Esophagus squamous epithelium (tissue), 4 donors: ENCODE results near the gene KCNH6.

Source experiments
- POLR2A ChIP-seq, 4 donors: fragments of 450-650 bp; IDR thresholded peaks; one replicate each; pipeline ENCODE4 v1.6.1; 2017; ENCODE audit warnings: antibody characterized with exemption in 4 of 4, mild to moderate bottlenecking in 4 of 4, moderate library complexity in 3 of 4
- TF ChIP-seq, protein P1 (sequence below), 6 experiments: fragments of 450-650 bp in 4 of 6; fragments of 200-600 bp in 2 of 6; sonication (generic) in 2 of 6; IDR thresholded peaks; one replicate each; pipeline ENCODE4 v1.5.1; 2016 to 2019; ENCODE audit warnings: antibody characterized with exemption in 6 of 6, mild to moderate bottlenecking in 4 of 6, moderate library complexity in 4 of 6

DNA sequence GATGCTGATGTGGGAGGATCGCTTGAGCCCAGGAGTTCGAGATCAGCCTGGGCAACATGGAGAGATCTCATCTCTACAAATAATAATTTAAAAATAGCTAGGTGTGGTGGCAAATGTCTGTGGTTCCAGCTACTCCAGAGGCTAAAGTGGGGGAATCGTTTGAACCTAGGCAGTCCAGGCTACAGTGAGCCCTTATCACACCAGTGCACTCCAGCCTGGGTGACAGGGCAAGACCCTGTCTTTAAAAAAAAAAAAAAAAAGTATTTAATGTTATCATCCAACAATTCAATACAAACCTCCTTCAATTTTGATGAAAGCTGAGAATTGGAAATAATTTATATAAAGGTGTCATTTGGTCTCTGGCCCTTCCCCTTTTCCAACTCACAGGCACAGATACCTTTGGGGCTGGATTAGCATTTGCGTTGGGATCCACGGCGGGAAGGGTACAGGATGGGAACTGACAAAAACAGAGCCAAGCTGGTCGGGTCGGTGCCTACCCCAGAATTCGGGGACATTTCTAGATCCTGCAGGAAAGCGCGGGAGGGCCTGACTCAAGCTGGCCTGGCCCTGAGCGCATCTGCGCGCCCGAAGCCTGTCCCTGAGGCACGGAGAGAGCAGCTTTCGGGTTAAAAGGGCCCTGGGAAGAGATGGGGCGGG lies 26.3 kb downstream of the KCNH6 start:
- TF ChIP-seq, protein P1, sequence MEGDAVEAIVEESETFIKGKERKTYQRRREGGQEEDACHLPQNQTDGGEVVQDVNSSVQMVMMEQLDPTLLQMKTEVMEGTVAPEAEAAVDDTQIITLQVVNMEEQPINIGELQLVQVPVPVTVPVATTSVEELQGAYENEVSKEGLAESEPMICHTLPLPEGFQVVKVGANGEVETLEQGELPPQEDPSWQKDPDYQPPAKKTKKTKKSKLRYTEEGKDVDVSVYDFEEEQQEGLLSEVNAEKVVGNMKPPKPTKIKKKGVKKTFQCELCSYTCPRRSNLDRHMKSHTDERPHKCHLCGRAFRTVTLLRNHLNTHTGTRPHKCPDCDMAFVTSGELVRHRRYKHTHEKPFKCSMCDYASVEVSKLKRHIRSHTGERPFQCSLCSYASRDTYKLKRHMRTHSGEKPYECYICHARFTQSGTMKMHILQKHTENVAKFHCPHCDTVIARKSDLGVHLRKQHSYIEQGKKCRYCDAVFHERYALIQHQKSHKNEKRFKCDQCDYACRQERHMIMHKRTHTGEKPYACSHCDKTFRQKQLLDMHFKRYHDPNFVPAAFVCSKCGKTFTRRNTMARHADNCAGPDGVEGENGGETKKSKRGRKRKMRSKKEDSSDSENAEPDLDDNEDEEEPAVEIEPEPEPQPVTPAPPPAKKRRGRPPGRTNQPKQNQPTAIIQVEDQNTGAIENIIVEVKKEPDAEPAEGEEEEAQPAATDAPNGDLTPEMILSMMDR (IDR thresholded peaks at IDR 0.05), result no peak
- no peak for TF ChIP-seq POLR2A (IDR thresholded peaks at IDR 0.05)
